Measurements from ENCODE around the gene LURAP1L. TPM values are rescaled to one million over a fixed set of nuclear protein-coding genes. Genes with fewer than 3 reads are reported as not detected.

The LURAP1L gene
- total RNA-seq, 1 donor from 2014 or later: 13.3 TPM

DNA sequence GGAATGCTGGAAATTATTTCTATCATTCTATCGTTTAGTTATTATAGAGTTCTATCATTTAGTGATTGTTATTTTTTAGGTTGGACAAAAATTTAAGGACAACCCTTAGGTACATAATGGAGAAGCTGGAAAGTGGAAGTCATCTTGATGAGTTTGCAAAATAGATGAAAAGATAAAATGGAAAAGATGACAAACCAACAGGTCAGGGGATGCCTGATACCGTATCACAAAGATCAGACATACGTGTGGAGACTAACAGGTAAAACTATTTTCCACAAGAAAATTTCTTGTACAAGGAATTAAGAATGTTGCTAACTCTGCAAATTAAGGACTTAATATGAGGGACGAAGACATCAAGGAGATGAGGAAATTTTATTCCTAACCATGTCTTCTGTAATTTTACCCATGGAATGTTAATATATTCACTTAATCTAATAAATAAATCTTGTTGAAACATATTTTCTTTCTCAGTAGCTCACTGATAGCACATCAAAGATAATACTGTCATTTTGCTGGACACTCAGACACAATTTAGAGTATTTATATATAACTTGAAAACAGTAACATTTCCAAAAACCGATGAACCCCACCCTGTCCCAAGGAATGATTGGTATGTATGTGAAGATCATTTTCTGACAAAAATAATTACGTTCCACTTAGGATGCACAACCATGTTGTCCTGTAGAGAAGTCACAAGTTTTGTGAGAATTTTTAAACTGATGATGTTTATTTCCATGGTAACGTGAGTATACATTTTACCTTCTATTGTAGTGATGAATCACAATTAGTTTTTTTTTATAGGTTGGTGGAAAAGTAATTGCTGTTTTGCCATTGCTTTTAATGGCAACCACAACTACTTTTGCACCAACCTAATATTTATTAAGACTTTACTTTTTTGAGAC is 2.6 kb downstream of the LURAP1L start:
- peak overlapping the region; percentile 92 for H3K9ac ChIP-seq (ENCODE audit: low read length)
- H3K36me3 ChIP-seq (ENCODE audit: insufficient read depth, low read length): no peaks in the 10 kb centered on the region
- H2AFZ ChIP-seq (ENCODE audit: low read depth, low read length): no peak overlapping the region
- peak overlapping the region; percentile 99 for H3K4me2 ChIP-seq (ENCODE audit: low read length)
- no peaks in the 10 kb centered on the region for H3K9me3 ChIP-seq (ENCODE audit: insufficient read depth, low read depth, low read length)
- TF ChIP-seq EZH2 (IDR thresholded peaks at IDR 0.05; ENCODE audit: insufficient read depth, low read length): no peak
- TF ChIP-seq, protein P1, sequence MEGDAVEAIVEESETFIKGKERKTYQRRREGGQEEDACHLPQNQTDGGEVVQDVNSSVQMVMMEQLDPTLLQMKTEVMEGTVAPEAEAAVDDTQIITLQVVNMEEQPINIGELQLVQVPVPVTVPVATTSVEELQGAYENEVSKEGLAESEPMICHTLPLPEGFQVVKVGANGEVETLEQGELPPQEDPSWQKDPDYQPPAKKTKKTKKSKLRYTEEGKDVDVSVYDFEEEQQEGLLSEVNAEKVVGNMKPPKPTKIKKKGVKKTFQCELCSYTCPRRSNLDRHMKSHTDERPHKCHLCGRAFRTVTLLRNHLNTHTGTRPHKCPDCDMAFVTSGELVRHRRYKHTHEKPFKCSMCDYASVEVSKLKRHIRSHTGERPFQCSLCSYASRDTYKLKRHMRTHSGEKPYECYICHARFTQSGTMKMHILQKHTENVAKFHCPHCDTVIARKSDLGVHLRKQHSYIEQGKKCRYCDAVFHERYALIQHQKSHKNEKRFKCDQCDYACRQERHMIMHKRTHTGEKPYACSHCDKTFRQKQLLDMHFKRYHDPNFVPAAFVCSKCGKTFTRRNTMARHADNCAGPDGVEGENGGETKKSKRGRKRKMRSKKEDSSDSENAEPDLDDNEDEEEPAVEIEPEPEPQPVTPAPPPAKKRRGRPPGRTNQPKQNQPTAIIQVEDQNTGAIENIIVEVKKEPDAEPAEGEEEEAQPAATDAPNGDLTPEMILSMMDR (IDR thresholded peaks at IDR 0.05; ENCODE audit: insufficient read depth, low read depth, low read length): no peak
- Mint-ChIP-seq H3K4me1 (ENCODE audit: low read depth, unreplicated experiment) (peaks cover 12% of the 10 kb centered on the region), H3K27me3 (ENCODE audit: low read depth, unreplicated experiment) (no peaks in the 10 kb centered on the region), H3K4me3 (ENCODE audit: unreplicated experiment) (peak overlapping the region; percentile 95), H3K9me3 (ENCODE audit: unreplicated experiment) (peaks cover 8% of the 10 kb centered on the region), H3K36me3 (ENCODE audit: low read depth, unreplicated experiment) (peaks cover 14% of the 10 kb centered on the region), H3K27ac (ENCODE audit: unreplicated experiment) (peak overlapping the region; percentile 90)
- peak overlapping the region; percentile 87 for H3K4me3 ChIP-seq (ENCODE audit: insufficient read depth, low read depth, low read length)
- FAIRE-seq (no peak), DNase-seq (ENCODE audit: low read depth) (no peak)
- H3K27ac ChIP-seq (ENCODE audit: low read depth, low read length): no peak overlapping the region
- H3K79me2 ChIP-seq (ENCODE audit: insufficient read depth, low read length): peaks cover 16% of the 10 kb centered on the region
- peaks cover 2% of the 10 kb centered on the region for H3K4me1 ChIP-seq (ENCODE audit: insufficient read depth, low read length)
- no peaks in the 10 kb centered on the region for H4K20me1 ChIP-seq (ENCODE audit: insufficient read depth, low read length)
- H3K27me3 ChIP-seq (ENCODE audit: insufficient read depth, low read length): no peaks in the 10 kb centered on the region

DNA sequence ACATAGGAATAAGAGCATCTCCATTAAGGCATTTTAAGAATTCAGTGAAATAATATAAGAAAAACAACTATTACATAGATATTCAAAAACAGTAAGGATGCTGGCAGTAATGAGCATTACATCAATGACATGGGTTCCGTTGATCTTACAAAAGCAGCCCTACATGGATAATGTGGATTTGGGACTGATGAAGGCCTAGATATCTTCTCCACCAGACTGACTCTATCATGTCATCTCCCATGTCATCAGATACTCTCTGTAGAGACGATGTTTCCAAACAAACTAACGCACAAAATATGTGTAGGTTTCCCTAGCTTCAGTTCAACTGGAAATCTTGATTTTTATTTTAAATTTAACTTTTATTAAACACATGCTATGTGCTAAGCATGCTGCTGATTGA is 3.6 kb downstream of the LURAP1L start:
- Histone ChIP-seq H3K4me2 (ENCODE audit: low read length) (no peak overlapping the region), H4K20me1 (ENCODE audit: insufficient read depth, low read length) (no peaks in the 10 kb centered on the region), H3K9me3 (ENCODE audit: insufficient read depth, low read depth, low read length) (no peaks in the 10 kb centered on the region), H3K9ac (ENCODE audit: low read length) (no peak overlapping the region), H3K4me3 (ENCODE audit: insufficient read depth, low read depth, low read length) (no peak overlapping the region), H3K36me3 (ENCODE audit: insufficient read depth, low read length) (no peaks in the 10 kb centered on the region), H2AFZ (ENCODE audit: low read depth, low read length) (no peak overlapping the region), H3K4me1 (ENCODE audit: insufficient read depth, low read length) (no peaks in the 10 kb centered on the region), H3K79me2 (ENCODE audit: insufficient read depth, low read length) (peaks cover 16% of the 10 kb centered on the region), H3K27ac (ENCODE audit: low read depth, low read length) (no peak overlapping the region), H3K27me3 (ENCODE audit: insufficient read depth, low read length) (no peaks in the 10 kb centered on the region)
- Mint-ChIP-seq H3K36me3 (ENCODE audit: low read depth, unreplicated experiment) (peaks cover 16% of the 10 kb centered on the region), H3K4me3 (ENCODE audit: unreplicated experiment) (peak overlapping the region; percentile 63), H3K4me1 (ENCODE audit: low read depth, unreplicated experiment) (peaks cover 6% of the 10 kb centered on the region), H3K9me3 (ENCODE audit: unreplicated experiment) (peaks cover 17% of the 10 kb centered on the region), H3K27ac (ENCODE audit: unreplicated experiment) (peak overlapping the region; percentile 30), H3K27me3 (ENCODE audit: low read depth, unreplicated experiment) (no peaks in the 10 kb centered on the region)
- TF ChIP-seq, protein P1 (IDR thresholded peaks at IDR 0.05; ENCODE audit: insufficient read depth, low read depth, low read length): no peak
- TF ChIP-seq EZH2 (IDR thresholded peaks at IDR 0.05; ENCODE audit: insufficient read depth, low read length): no peak
- FAIRE-seq: no peak
- DNase-seq (ENCODE audit: low read depth): no peak
